HG03457 (cell line): ENCODE measurements around the gene FBLN1.
"Not testable (repeated sequence)": the region's sequence is repeated elsewhere in the genome, so short reads cannot be mapped to it uniquely, and the experiment has no call there.

Experiments
- ATAC-seq: cut with Tn5 transposase; IDR thresholded peaks from one replicate; pipeline ENCODE4 v1.9.1; 2021; ENCODE audit warnings: moderate number of reproducible peaks; ENCODE audit not compliant: unreplicated experiment

Gene FBLN1

DNA sequence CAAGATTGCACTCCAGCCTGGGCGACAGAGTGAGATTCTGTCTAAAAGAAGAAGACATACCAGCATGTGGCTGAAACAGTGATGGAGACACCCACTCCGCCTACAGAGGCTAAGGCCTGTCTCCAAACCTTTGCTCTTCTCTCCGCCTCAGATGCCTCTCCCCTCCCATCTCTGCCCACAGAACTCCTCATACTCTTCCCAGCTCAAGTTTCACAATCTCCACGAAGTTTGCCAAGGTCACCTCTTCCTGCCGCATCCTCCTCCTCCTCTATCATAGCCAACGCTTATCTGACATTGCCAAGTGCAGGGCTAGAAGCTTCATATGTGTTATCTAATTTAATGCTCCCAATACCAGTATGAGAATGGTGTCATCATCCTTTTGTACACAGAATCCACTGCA, 25.9 kb upstream of the FBLN1 start:
- no peak for ATAC-seq

DNA sequence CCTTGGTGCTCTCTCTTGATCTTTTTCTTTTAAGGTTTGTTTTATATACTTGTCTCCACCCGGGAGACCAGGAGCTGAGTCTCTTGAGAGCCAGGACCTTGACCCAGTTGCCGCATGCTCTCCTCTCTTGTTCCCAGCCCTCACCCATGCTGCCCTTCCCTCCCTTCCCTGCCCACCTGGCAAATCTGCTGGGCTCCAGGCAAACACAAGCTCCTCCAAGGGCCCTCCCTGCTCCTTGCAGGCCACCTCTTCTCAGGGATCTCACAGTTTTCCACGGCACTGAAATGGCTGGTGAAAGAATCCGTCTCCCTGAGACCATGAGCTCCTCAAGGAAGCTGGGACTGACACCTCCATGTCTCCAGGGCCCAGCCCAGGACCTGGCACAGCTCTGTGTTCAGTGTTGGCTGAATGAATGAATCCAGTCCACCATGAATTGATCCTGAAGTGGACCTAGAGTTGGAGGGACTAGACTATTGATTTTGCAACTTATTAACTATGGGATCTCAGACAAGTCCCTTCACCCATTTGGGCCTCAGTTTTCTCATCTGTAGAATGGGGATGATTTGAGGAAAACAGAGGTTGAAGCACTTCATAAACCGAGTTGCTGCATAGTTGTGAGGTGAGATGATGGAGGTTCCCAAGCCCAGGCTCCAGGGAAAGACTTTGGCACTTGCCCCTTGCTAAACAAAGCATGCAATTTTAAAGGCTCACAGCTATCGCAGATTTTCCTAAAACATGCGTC, 25.1 kb upstream of the FBLN1 start:
- ATAC-seq, result no peak

DNA sequence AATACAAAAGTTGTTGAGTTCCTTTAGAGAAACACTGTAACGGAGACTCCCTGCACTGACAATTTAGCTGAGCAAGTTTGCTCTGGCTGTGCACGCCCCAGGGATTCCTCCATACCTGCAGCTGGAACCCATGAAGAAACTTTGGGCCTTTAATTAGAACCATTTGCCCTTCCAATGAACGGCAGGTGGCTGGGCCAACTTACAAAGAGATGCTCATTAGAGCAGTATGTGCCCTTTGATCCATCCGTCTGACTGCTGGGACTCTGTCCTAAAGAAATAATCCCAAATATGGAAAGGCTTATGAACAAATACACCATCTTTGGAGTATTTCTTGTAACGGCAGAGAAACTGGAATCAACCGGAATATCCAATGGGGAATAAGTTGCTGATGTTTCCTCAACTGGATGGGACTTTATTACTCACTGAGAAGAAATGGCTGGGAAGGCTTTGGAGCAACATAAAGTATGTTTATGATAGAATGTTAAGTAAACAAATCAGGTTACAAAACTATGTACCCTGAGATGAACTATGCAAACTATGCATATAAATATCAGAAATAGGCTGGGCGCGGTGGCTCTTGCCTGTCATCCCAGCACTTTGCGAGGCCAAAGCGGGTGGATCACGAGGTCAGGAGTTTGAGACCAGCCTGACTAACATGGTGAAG, 24.4 kb upstream of the FBLN1 start:
- ATAC-seq, result no peak

DNA sequence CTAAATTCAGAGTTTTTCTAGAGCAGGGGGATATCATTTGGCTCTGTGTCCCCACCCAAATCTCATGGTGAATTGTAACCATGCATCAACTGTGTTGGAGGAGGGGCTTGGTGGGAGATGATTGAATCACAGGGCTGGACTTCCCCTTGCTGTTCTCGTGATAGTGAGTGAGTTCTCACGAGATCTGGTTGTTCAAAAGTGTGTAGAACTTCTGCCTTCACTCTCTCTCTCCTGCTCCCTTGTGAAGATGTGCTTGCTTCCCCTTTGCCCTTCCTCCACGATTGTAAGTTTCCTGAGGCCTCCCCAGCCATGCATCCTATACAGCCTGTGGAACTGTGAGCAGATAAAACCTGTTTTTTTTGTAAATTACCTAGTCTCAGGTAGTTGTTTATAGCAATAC, 22.0 kb upstream of the FBLN1 start:
- no peak for ATAC-seq

DNA sequence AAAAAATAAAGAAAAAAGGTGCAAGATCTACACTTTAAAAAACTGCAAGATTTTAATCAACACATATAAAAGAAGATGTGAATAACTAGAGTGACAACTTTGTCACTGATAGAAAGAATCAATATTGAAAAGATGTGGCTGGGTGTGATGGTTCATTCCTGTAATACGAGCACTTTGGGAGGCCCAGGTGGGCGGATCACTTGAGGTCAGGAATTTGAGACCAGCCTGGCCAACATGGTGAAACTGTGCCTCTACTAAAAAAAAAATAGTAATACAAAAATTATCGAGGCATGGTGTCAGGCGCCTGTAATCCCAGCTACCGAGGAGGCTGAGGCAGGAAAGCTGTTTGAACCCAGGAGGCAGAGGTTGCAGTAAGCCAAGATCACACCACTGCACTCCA, 21.0 kb upstream of the FBLN1 start:
- no peak for ATAC-seq

- no peak for ATAC-seq
Observed at GRCh38 chr22:45482169-45482568, 20.5 kb upstream of the FBLN1 start.

GRCh38 chr22:45483319-45483718, 19.4 kb upstream of the FBLN1 start:
- ATAC-seq, result no peak

DNA sequence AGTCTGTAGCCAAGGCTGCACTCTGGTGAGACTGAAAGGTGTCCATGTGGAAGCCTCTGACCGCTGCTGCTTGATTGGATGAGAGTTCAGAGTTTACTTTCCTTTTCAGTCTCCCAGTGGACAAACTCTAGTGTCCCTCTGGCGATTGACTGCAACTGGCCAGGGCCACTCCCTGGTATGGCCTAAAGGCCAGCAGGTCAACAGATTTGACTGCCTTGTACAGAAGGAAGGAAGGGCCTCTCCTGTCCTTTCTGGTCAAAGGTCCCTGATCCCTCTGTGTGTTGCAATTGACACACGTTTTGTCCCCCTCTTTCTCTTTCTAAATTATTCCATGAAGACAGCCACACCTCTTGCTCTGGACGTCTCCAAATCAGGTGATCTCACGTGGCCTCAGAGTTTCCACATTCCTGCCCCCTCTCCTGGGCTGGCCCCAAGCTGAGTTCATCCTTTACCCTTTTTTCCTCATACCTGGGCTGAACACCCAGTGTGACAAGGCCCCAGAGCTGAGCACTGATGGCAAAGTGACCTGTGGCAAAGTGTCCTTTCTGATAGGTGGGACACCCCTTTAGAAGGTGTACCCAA, 18.7 kb upstream of the FBLN1 start:
- ATAC-seq, result no peak

DNA sequence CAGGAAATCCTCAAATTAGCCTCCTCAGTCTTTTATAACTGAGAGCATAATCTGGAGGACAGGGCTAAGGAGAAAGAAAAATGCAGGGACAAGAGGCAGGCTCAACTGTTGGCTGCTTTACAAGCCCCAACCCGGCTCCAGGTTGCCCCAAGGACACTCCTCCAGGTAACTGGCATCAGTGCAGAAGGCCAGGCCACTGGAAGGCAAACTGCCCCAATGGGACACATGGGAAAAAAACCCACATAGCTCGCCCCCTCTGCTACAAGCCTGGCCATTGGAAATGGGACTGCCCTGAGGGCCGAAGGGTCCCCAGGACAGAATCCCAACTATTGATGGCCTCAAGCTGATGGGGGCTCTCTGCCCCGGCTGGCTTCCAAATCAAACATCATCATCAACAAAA, 17.9 kb upstream of the FBLN1 start:
- ATAC-seq, result no peak

- ATAC-seq, result no peak
Observed at GRCh38 chr22:45485261-45485660, 17.4 kb upstream of the FBLN1 start.

GRCh38 chr22:45488764-45489370, 13.8 kb upstream of the FBLN1 start:
- ATAC-seq, result no peak

DNA sequence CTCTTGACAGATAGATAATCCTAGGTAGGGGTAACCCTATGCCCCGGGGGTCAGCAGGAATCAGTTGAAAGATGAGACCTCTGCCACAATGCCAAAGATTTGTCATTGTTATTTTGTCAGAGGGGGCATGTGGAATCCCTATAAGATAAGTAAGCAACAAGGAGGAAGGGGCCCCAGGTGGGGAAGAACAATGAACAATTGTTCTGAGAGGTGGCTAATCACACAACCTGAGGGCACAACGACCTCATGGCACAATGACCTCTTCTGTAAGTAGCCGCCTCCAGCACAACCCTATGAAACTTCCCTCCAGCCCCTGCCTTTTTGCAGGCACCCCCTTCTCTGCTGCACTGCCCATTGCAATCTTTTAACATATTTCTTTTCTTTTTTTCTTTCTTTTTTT, 11.8 kb upstream of the FBLN1 start:
- ATAC-seq, result no peak

DNA sequence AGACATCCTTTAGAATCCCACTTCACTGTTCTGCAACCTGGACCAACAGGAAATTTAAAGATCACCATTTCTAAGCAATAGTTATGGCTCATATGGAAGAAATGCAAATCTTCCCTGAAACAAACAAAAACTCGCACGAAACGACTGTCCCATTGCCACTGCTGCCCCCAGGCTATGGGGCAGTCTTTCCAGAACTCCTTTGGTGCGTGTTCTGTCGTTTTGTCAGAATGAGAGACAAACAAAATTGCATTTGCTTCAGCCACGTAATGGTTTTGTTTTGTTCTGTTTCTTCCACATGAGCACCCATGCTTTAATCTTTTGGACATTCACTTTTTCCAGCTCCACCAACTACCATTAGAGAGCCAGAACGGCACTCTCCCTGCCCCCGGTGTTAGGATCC, 10.8 kb upstream of the FBLN1 start:
- ATAC-seq, result no peak

DNA sequence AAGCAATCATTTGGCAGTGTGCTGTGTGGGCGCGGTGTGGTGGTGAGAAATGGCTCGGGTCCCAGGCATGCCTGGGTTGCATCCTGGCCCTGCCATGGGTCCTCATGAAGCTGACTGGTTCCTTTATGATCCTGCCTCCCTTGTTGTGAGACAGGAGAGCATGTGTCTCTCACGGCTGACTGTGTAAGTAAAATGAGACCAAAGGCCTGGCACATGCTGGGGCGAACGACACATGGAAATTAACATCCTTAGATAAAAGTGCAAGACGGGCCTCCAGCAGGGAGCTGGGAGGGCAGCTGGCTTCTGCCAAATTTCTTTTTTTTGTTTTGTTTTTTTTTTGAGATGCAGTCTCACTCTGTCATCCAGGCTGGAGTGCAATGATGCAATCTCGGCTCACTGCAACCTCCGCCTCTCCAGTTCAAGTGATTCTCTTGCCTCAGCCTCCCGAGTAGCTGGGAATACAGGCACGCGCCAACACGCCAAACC, 9.4 kb upstream of the FBLN1 start:
- no peak for ATAC-seq

DNA sequence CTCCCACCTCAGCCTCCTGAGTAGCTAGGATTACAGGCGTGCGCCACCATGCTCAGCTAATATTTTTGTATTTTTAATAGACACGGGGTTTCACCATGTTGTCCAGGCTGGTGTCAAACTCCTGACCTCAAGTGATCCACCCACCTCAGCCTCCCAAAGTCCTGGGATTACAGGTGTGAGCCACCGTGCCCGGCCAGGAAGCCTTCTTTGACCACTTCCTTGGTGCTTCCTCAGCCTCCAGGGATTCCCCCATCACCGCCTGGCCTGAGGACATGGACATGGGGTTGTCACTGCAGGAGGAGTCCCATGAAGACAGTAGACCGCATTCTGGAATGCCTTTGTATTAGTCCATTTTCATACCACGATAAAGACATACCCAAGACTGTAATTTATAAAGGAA, 8.4 kb upstream of the FBLN1 start:
- ATAC-seq, result not testable (repeated sequence)

DNA sequence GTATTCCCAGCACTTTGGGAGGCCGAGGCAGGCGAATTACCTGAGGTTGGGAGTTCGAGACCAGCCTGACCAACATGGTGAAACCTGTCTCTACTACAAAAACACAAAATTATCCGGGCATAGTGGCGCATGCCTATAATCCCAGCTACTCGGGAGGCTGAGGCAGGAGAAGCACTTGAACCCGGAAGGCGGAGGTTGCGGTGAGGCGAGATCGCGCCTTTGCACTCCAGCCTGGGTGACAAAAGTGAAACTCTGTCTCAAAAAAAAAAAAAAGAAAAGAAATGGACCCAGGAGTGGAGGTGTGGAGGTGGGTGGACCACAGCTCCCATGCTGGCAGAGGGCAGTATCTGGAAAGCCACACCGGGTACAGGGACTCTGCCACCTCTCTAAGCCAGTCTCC, 7.1 kb upstream of the FBLN1 start:
- ATAC-seq, result not testable (repeated sequence)

DNA sequence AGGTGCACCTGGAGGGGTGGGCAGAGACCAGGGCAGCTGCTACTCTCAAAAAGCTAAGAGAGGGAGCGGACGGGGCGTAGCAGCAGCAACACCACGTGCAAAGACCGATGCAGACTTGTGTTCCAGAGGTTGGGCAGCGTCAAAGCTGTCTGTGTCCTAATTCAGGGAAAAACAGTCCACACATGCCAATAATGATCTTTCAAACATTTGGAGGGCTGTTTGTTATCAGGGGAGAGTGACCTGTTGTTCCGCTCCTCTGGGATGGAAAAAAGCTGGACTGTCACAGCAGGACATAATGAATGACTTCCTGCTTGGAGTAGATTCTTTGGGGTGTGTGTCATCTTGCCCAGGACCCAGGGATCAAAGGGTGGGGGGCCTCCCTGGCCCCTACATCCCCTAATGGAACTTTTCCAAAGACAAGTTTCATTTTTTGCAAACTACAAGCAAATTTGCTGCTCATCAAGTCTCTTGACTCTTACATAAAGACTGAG, 6.2 kb upstream of the FBLN1 start:
- ATAC-seq, result no peak

DNA sequence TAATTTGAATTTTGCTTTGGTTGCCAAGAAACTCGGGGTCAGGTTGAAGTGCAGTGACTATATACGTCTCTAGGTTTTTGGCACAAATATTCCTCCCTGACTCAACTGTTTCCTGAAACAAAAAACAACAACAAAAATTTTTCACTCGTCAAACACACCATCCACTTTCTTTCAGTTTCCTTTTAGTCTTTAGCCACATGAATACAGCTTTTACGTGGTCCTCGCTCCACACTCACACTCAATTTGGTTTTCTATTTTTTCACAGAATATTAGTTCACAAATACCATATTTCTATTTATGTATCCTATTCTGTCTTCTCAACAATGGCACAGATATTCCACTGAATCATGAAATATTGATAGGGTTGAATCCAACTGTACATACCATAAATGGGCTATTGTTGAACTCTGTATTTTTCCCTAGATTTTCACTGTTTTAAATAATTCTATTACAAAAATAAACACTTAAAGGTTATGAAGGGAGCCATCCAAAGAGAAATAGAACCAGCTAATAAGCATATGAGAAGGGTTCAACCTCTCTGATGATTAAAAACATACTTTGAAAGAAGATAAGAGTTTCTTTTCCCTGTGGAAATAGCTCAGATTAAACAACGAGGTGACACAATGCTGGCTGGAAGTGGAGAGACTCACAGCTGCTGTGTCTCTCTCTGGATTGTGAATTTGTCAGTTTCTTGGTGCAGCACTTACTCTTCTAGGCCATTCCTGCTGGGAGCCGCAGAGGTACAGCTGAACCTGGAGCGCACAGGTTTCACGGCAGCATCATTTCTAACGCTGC, 5.1 kb upstream of the FBLN1 start:
- ATAC-seq, result no peak

GRCh38 chr22:45499746-45500145, 2.9 kb upstream of the FBLN1 start:
- ATAC-seq, result no peak

DNA sequence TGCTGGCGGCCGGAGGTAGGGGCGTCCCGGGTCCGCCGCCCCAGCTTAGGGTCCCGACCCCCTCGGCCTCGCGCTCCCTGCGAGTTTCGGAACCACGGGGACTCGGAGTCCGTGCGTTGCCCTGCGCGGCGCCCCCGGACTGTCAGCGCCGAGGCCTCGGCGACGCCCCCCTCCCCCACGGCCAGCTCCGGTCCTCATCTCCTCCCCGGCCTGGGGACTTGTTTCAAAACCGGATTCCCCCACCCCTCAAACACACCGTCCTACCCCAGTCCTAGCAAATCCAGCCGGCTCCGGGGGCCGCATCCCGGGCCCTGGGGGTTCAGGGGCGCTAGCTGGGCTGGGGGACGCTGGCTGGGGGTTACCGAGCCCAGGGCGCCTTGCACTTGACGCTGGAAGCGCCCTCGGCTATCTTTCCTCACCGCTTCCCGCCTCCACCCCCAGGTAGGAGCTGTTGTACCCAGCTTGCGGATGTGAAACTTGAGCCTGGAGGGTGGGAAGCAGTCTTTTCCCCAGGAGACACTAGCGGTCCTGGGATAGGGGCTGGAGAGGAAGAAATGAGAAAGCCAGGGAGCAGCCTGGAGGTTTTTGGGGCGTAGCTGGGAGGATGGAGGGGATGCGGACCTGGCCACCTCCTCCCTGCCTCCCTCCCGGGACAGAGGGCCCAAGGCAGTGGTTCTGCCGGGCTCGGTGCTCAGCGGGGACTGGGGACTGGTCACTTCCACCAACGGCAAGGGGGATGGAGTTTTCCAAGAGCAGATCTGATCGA, 550 bp downstream of the FBLN1 start:
- ATAC-seq, result no peak
